MM.1S (cell line): Measurements from ENCODE around the gene TOX3.

Source experiments
- DNase-seq: peaks from one replicate; pipeline ENCODE4 v3.0.0-alpha.2; 2015
- H2AFZ ChIP-seq: fragments of 300-600 bp; sonication (generic); 2 replicates; pipeline ENCODE4 v1.6.0; 2016; ENCODE audit warnings: antibody characterized with exemption, low read length
- H3F3A ChIP-seq: fragments of 300-600 bp; sonication (generic); 2 replicates; pipeline ENCODE4 v1.6.1; 2016; ENCODE audit warnings: mild to moderate bottlenecking, antibody characterized with exemption, low read length, moderate library complexity, mixed read lengths; ENCODE audit not compliant: insufficient read depth
- H3K27ac ChIP-seq: fragments of 300-600 bp; sonication (generic); 2 replicates; pipeline ENCODE4 v1.5.1; 2016; ENCODE audit warnings: mild to moderate bottlenecking, low read length
- H3K27me3 ChIP-seq: fragments of 300-600 bp; sonication (generic); replicated peaks from 2 replicates; pipeline ENCODE4 v1.6.0; 2016; ENCODE audit warnings: low read length; ENCODE audit not compliant: insufficient read depth
- H3K36me3 ChIP-seq: fragments of 300-600 bp; sonication (generic); replicated peaks from 2 replicates; pipeline ENCODE4 v1.6.1; 2016; ENCODE audit warnings: mild to moderate bottlenecking, low read length, mixed read lengths; ENCODE audit not compliant: insufficient read depth
- H3K4me1 ChIP-seq: fragments of 300-600 bp; sonication (generic); 2 replicates; pipeline ENCODE4 v1.6.1; 2016; ENCODE audit warnings: low read length, mixed read lengths
- H3K4me2 ChIP-seq: fragments of 300-600 bp; sonication (generic); 2 replicates; pipeline ENCODE4 v1.6.0; 2016; ENCODE audit warnings: low read depth, low read length
- H3K4me3 ChIP-seq: fragments of 300-600 bp; sonication (generic); 2 replicates; pipeline ENCODE4 v1.5.1; 2016; ENCODE audit warnings: low read length, mixed read lengths
- H3K79me2 ChIP-seq: fragments of 300-600 bp; sonication (generic); 2 replicates; pipeline ENCODE4 v1.6.1; 2016; ENCODE audit warnings: mixed run types, low read length, mixed read lengths
- H3K9ac ChIP-seq: fragments of 300-600 bp; sonication (generic); 2 replicates; pipeline ENCODE4 v1.6.1; 2016; ENCODE audit warnings: low read length, mixed read lengths
- H3K9me2 ChIP-seq: fragments of 300-600 bp; sonication (generic); replicated peaks from 2 replicates; pipeline ENCODE4 v1.6.1; 2016; ENCODE audit warnings: mild to moderate bottlenecking, low read length, mixed read lengths; ENCODE audit not compliant: insufficient read depth
- H3K9me3 ChIP-seq: fragments of 300-600 bp; sonication (generic); replicated peaks from 2 replicates; pipeline ENCODE4 v1.6.1; 2016; ENCODE audit warnings: mild to moderate bottlenecking, low read length, mixed read lengths; ENCODE audit not compliant: insufficient read depth
- H4K20me1 ChIP-seq: fragments of 300-600 bp; sonication (generic); 2 replicates; pipeline ENCODE4 v1.6.1; 2016; ENCODE audit warnings: mild to moderate bottlenecking, low read length, moderate library complexity, mixed read lengths; ENCODE audit not compliant: insufficient read depth
- EZH2 ChIP-seq: fragments of 300-600 bp; sonication (generic); optimal IDR thresholded peaks from 2 replicates; pipeline ENCODE3; 2017; ENCODE audit warnings: low read depth, mild to moderate bottlenecking, antibody characterized with exemption, low read length, mixed read lengths
- EZH2phosphoT487 ChIP-seq: fragments of 300-600 bp; sonication (generic); IDR thresholded peaks from 2 replicates; pipeline ENCODE4 v1.6.1; 2018; ENCODE audit warnings: antibody characterized with exemption, low read length
- TF ChIP-seq, protein P1 (sequence below): fragments of 300-600 bp; sonication (generic); IDR thresholded peaks from 2 replicates; pipeline ENCODE4 v1.5.1; 2016; ENCODE audit warnings: antibody characterized with exemption, low read length, mixed read lengths

Gene TOX3

DNA sequence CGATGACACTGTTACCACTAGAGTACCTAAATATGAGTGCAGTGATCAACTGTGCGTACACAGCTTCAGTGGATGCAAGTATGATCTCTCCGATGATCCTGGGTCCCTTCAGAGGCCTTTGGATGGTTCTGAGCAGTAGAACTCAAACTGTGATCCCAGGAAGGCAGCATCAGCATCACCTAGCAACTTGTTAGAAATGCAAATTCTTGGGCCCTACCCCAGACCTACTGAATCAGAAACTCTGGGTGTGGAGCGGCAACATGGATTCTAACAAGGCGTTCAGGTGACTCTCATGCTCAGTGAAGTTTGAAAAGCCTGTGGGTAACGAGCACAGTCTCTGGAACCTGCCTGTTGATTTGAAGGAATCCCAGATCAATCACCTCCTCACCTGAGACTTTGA, 25.4 kb downstream of the TOX3 start:
- DNase-seq = no peak
- H3K9ac ChIP-seq = no peak overlapping the region
- no peak overlapping the region for H3K4me3 ChIP-seq
- no peaks in the 10 kb centered on the region for H3K4me1 ChIP-seq
- TF ChIP-seq, protein P1, sequence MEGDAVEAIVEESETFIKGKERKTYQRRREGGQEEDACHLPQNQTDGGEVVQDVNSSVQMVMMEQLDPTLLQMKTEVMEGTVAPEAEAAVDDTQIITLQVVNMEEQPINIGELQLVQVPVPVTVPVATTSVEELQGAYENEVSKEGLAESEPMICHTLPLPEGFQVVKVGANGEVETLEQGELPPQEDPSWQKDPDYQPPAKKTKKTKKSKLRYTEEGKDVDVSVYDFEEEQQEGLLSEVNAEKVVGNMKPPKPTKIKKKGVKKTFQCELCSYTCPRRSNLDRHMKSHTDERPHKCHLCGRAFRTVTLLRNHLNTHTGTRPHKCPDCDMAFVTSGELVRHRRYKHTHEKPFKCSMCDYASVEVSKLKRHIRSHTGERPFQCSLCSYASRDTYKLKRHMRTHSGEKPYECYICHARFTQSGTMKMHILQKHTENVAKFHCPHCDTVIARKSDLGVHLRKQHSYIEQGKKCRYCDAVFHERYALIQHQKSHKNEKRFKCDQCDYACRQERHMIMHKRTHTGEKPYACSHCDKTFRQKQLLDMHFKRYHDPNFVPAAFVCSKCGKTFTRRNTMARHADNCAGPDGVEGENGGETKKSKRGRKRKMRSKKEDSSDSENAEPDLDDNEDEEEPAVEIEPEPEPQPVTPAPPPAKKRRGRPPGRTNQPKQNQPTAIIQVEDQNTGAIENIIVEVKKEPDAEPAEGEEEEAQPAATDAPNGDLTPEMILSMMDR = no peak
- no peak for TF ChIP-seq EZH2phosphoT487
- no peak for TF ChIP-seq EZH2
- H3K4me2 ChIP-seq = no peak overlapping the region
- no peaks in the 10 kb centered on the region for H3F3A ChIP-seq
- H3K27ac ChIP-seq = no peak overlapping the region
- no peaks in the 10 kb centered on the region for H3K9me3 ChIP-seq
- no peaks in the 10 kb centered on the region for H3K79me2 ChIP-seq
- H4K20me1 ChIP-seq = no peaks in the 10 kb centered on the region
- H3K36me3 ChIP-seq = no peaks in the 10 kb centered on the region
- H3K9me2 ChIP-seq = no peaks in the 10 kb centered on the region
- H3K27me3 ChIP-seq = no peaks in the 10 kb centered on the region
- H2AFZ ChIP-seq = no peak overlapping the region

DNA sequence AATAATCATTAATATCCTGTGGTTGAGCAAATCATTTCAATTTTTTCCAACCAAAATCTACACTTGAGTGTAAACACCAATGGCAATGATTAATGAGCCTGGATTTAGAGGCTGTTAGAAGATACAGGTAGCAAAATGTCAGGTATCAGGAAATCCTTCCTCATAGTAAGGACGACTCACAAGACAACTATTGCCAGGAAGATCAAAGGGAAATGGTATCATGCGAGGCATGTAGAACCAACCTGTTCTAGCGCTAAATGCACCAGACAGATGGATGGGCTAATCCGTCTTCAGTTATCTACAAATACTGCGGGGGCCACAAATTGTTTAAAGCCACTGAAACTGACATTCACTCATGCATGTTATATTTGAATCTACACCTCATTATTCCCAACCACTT, 28.1 kb downstream of the TOX3 start:
- no peaks in the 10 kb centered on the region for H3F3A ChIP-seq
- TF ChIP-seq, protein P1 = no peak
- TF ChIP-seq EZH2 (no peak), EZH2phosphoT487 (no peak)
- H3K36me3 ChIP-seq = no peaks in the 10 kb centered on the region

DNA sequence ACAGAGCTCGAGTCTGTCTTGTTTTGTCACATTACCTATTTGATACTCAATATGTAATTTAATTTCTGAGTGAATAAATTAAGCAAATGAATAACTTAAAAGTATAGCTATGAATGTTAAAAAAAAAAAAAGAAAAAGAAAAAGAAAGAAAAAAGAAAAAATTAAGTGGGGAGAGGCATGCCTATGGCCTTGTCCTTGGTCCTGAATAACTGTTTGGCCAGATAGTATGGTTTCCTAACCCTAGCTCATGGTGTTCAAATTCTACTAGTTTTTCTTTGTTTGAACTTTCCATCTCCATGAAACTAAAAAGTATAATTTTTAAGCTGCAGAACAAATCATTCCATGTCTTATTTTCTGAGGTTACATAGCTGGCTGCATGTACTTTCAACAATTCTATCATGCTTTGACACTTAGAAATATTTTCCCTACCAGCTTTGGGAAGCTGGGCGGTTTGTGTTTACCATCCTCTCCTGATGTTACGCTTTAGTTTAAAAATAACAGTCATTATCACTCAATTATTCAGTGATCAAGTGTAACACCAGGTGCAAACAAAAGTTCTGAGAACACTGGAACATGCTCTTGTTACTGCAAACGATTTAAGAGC, 31.8 kb downstream of the TOX3 start:
- H3K9me3 ChIP-seq = no peaks in the 10 kb centered on the region; the same call in 1 of the 2 replicates
- no peak overlapping the region for H3K9ac ChIP-seq
- no peak overlapping the region for H3K4me3 ChIP-seq
- H3K79me2 ChIP-seq = no peaks in the 10 kb centered on the region
- TF ChIP-seq, protein P1 = no peak
- TF ChIP-seq EZH2phosphoT487 (no peak), EZH2 (no peak)
- no peaks in the 10 kb centered on the region for H3K9me2 ChIP-seq
- no peak overlapping the region for H2AFZ ChIP-seq
- DNase-seq = no peak
- H3K4me1 ChIP-seq = no peaks in the 10 kb centered on the region
- H4K20me1 ChIP-seq = no peaks in the 10 kb centered on the region
- H3F3A ChIP-seq = no peaks in the 10 kb centered on the region
- H3K27me3 ChIP-seq = no peaks in the 10 kb centered on the region
- no peaks in the 10 kb centered on the region for H3K36me3 ChIP-seq
- H3K4me2 ChIP-seq = no peak overlapping the region
- H3K27ac ChIP-seq = no peak overlapping the region

More for the DNA sequence above, 28.1 kb downstream of the TOX3 start:
- H3K4me3 ChIP-seq = no peak overlapping the region
- no peak overlapping the region for H3K9ac ChIP-seq
- DNase-seq = no peak
- no peaks in the 10 kb centered on the region for H3K27me3 ChIP-seq
- no peak overlapping the region for H3K4me2 ChIP-seq
- H4K20me1 ChIP-seq = no peaks in the 10 kb centered on the region
- no peaks in the 10 kb centered on the region for H3K9me2 ChIP-seq
- no peaks in the 10 kb centered on the region for H3K9me3 ChIP-seq
- H3K4me1 ChIP-seq = no peaks in the 10 kb centered on the region
- H2AFZ ChIP-seq = no peak overlapping the region
- H3K79me2 ChIP-seq = no peaks in the 10 kb centered on the region
- no peak overlapping the region for H3K27ac ChIP-seq
